Stimulated activated CD4-positive, alpha-beta T cell treated with anti-CD3 and anti-CD28 coated beads, Interleukin-12 subunit alpha, Interleukin-12 subunit beta, amount 100 ng/mL, for 4 hours (primary cell): ENCODE measurements around the gene STAB1.
"Not testable (repeated sequence)": the region's sequence is repeated elsewhere in the genome, so short reads cannot be mapped to it uniquely, and the experiment has no call there.

Experiments
- DNase-seq: peaks from one replicate; pipeline ENCODE4 v3.0.0-alpha.2; 2020

The STAB1 gene

GRCh38 chr3:52524752-52525679, 29.9 kb downstream of the STAB1 start:
- DNase-seq: no peak

- no peak for DNase-seq
Observed at GRCh38 chr3:52525680-52526561, 30.8 kb downstream of the STAB1 start.

GRCh38 chr3:52526671-52527038, 31.5 kb downstream of the STAB1 start:
- DNase-seq: not testable (repeated sequence)

- DNase-seq: no peak
Observed at GRCh38 chr3:52527039-52527731, 32.0 kb downstream of the STAB1 start.

- DNase-seq: no peak
Observed at GRCh38 chr3:52527732-52528585, 32.8 kb downstream of the STAB1 start.

- no peak for DNase-seq
Observed at GRCh38 chr3:52528586-52529375, 33.6 kb downstream of the STAB1 start.

GRCh38 chr3:52529376-52530333, 34.5 kb downstream of the STAB1 start:
- no peak for DNase-seq

GRCh38 chr3:52530918-52531826, 36.0 kb downstream of the STAB1 start:
- DNase-seq: no peak

- DNase-seq: no peak
Observed at GRCh38 chr3:52531860-52532516, 36.9 kb downstream of the STAB1 start.

GRCh38 chr3:52532517-52532837, 37.3 kb downstream of the STAB1 start:
- no peak for DNase-seq

GRCh38 chr3:52532838-52533622, 37.9 kb downstream of the STAB1 start:
- peak; percentile 15 for DNase-seq

- peak; percentile 69 for DNase-seq
Observed at GRCh38 chr3:52533623-52534280, 38.6 kb downstream of the STAB1 start, which contains the start of gene NT5DC2. NT5DC2 (minus strand) TSS chr3:52533857; CDS start chr3:52533737, 120 bp downstream.

GRCh38 chr3:52534281-52535183, 39.4 kb downstream of the STAB1 start:
- no peak for DNase-seq

- no peak for DNase-seq
Observed at GRCh38 chr3:52535411-52536111, 40.4 kb downstream of the STAB1 start.

GRCh38 chr3:52536112-52536368, 40.9 kb downstream of the STAB1 start:
- DNase-seq: no peak
